OCI-LY7 (cell line): Measurements from ENCODE around the gene ALPL.

Experiments
- EZH2phosphoT487 ChIP-seq: fragments of 200-600 bp; sonication (generic); IDR thresholded peaks from 2 replicates; pipeline ENCODE4 v1.6.1; 2018; ENCODE audit warnings: low read depth, borderline replicate concordance, mild to moderate bottlenecking, mixed run types, antibody characterized with exemption, low read length, moderate library complexity, mixed read lengths
- TF ChIP-seq, protein P1 (sequence below): fragments of 200-600 bp; sonication (generic); conservative IDR thresholded peaks from 2 replicates; pipeline ENCODE4 v1.5.1; 2014; ENCODE audit warnings: mild to moderate bottlenecking, antibody characterized with exemption, low read length, moderate library complexity, mixed read lengths

DNA sequence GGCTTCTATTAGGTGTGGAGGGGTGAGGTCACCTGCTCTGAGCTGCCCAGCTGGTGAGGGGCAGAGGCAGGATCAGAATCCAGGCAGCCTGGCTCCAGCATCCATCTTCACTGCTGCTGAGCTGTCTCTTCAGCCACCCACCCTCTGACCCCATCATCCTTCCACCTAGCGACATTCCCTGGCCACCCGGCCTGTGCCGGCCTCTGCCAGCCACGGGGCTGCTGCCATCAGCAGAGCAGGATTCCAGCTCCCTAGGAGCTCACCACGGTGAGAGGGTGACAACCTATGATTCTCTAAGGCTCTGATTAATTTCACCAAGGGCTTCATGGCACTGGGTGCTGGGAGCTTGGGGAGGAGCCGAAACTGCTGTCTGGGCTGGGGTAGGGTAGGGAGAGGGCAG lies 32.1 kb downstream of the ALPL start:
- TF ChIP-seq, protein P1, sequence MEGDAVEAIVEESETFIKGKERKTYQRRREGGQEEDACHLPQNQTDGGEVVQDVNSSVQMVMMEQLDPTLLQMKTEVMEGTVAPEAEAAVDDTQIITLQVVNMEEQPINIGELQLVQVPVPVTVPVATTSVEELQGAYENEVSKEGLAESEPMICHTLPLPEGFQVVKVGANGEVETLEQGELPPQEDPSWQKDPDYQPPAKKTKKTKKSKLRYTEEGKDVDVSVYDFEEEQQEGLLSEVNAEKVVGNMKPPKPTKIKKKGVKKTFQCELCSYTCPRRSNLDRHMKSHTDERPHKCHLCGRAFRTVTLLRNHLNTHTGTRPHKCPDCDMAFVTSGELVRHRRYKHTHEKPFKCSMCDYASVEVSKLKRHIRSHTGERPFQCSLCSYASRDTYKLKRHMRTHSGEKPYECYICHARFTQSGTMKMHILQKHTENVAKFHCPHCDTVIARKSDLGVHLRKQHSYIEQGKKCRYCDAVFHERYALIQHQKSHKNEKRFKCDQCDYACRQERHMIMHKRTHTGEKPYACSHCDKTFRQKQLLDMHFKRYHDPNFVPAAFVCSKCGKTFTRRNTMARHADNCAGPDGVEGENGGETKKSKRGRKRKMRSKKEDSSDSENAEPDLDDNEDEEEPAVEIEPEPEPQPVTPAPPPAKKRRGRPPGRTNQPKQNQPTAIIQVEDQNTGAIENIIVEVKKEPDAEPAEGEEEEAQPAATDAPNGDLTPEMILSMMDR = no peak
- no peak for TF ChIP-seq EZH2phosphoT487
